NCI-H748 (cell line): Measurements from ENCODE around the gene EMX2.
"Not testable (repeated sequence)": the region's sequence is repeated elsewhere in the genome, so short reads cannot be mapped to it uniquely, and the experiment has no call there.

ENCODE experiments used
- DNase-seq: peaks from one replicate; lab custom pipeline; 2025; ENCODE audit not compliant: unreplicated experiment; lab: John Stamatoyannopoulos, UW

EMX2 gene

GRCh38 chr10:117555017-117555416, 12.5 kb downstream of the EMX2 start:
- DNase-seq: no peak

DNA sequence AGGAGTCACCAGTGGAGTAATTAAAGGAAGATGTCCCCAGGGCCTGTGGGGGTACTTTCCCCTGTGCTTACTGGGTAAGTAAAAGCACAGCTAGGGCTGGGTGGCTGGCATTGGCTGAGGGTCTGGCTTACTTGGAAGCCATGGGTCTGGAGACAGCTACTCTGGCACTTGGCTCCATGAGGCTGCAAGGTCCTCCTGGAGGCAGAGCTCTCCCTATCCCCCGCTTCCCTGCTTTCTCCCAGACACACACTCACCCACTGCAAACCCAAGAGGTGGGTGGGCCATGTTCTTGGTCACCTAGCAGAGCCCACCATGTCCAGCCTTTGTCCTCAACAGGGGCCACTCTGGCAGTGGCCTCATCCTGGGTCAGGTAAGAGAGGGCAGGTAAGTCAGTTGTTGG, 13.3 kb downstream of the EMX2 start:
- no peak for DNase-seq

DNA sequence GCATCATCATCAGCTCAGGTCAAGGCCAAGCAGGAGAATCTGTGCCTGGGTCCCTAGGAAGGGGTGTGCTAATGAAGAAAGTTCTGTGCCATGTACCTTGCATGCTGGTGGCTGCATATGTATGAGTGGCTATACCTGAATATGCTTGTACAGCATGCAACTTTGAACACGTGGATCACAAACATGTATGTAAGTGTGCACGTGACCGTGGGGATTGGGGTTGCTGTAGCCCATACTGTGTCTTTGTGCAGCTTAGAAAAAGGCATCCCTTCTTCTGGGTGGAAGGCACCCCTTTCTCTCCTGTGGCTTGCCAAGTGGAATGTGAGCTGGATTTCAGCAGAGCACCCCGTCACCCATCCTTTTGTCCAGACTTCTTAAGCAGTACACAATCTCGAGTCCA, 13.8 kb downstream of the EMX2 start:
- DNase-seq: no peak

GRCh38 chr10:117559712-117560111, 17.2 kb downstream of the EMX2 start:
- no peak for DNase-seq

DNA sequence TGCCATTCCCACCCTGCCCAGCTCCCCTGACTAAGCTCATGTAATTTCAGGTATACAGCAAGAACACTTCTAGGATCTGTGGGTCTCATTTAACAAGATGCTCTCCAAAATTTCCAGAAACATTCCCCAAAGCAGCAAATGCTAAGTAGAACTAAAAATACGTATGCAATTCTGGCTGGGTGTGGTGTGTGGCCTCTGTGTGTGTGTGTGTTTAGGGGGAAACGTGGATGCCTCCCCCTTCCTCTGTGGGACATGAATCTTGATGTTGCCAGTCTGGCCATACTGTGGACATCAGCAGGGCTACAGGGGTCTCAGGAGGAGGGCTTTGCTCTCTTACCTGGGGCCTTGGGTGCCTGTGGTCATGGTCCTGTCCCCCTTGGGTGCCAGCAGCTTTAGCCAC, 18.4 kb downstream of the EMX2 start:
- no peak for DNase-seq

DNA sequence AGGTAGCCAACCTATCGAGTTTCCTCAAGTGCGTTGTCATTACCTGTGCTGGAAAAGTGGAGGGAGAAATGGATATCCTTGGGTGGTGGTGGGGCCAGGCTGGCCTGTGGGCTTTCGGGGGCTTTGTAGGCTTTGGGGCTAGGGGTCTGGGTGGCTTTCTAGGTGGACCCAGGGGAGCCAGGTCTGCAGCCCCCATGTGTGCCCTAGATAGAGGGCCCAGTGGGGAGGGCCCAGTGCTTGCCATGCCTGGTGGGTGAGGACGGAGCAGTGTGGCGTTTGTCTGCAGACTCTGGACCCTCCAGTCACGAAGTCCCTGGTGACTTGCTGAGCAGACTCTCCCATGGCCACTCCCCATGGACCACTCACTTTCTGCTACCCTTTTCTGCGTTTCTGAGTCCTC, 19.7 kb downstream of the EMX2 start:
- DNase-seq: no peak

GRCh38 chr10:117562896-117563737, 20.6 kb downstream of the EMX2 start:
- no peak for DNase-seq

DNA sequence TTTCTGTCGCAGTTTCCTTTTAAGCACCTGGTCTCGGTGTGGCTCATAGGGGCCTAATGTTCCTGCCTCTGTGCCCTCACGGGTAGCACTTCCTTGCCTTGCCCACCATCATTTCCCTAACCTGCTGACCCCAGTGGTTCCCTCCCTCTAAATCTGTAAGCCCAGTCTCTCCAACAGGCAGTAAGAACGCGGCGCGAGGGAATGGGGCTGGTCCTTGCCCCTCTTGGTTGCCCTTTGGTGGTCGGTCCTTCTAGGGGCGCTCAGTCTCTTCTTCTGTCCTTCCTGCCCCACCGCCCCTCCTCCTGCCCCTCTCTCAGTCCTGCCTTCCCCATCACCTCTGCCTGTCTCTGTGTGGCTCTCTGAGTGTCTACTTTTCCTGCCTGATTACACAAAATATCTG, 21.2 kb downstream of the EMX2 start:
- no peak for DNase-seq

GRCh38 chr10:117565068-117565467, 22.5 kb downstream of the EMX2 start:
- DNase-seq: no peak

DNA sequence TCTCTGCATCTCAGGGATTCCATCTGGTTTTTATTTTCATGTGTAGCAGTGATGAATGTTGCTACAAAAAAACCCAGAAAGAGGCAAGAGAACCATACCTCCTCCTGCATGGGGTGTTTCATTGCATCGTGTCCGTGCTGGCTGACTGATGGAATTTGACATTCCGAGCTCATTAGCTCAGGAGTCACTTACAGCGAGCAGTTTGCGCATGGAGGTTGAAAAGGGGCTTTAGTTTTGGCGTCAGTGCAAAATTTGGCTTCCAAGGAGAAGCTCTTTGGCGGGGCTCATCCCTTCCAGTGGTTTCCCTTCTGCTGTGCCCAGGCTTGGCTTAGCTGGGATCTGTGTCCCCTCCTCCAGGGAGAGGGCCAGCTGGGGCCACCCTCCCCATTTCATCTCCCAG, 25.8 kb downstream of the EMX2 start:
- DNase-seq: no peak

- DNase-seq: peak; percentile 35
These were observed 27.3 kb downstream of the EMX2 start for GRCh38 chr10:117569610-117570390.

DNA sequence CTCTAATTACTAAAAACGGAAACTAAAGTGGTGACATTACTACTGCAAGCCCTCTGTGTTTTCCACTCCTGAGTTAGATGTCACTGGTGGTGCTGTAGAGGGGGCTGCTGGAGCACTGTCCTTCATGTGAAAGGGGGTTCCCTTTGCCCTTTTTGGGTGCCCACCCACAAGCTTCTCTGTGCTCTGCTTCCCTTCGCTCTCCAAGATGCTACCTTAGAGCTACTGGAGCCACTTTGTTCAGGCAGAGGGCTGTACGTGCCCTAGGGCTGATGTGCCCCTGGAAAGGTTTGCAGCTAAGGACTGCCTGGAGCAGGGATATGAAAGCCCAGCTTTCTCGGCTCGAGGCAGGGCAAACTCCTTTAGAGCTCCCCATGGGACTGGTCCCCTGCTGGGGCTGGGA, 28.3 kb downstream of the EMX2 start:
- no peak for DNase-seq

- DNase-seq: no peak
These were observed 32.1 kb downstream of the EMX2 start for GRCh38 chr10:117574498-117575146.

DNA sequence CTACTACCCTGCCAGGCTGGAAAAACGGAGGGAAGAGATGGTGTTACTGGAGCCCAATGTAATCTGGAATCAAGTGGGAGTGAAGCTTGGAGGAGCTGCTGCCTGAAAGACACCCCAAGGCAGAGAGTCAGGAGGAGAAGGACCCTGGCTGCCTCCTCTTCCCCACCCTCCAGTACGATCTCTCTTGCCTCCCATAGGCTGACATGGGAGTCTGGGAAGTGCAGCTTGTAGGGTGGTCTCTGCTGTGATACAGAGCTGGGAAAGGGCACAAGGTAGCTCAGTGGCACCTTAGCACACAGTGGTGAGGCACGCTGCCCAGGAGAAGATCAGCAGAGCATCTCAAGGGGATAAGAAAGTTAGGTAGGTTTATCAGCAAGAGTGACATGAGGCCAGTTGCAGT, 35.9 kb downstream of the EMX2 start:
- no peak for DNase-seq

- no peak for DNase-seq
These were observed 36.5 kb downstream of the EMX2 start for GRCh38 chr10:117578999-117579590.

- DNase-seq: no peak
These were observed 39.4 kb downstream of the EMX2 start for GRCh38 chr10:117581961-117582360.

DNA sequence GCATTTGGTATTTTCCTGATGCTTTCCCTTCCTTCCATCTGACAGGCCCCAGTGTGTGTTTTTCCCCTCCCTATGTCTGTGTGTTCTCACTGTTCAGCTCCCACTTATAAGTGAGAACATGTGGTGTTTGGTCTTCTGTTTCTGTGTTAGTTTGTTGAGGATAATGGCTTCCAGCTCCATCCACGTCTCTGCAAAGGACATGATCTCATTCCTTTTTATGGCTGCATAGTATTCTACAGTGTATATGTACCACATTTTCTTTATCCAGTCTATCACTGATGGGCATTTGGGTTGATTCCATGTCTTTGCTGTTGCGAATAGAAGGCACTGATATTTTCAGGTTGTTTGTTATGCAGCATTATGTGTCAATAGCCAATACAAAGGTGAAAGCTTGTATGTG, 42.3 kb downstream of the EMX2 start:
- not testable (repeated sequence) for DNase-seq

GRCh38 chr10:117587036-117587435, 44.5 kb downstream of the EMX2 start:
- DNase-seq: no peak

DNA sequence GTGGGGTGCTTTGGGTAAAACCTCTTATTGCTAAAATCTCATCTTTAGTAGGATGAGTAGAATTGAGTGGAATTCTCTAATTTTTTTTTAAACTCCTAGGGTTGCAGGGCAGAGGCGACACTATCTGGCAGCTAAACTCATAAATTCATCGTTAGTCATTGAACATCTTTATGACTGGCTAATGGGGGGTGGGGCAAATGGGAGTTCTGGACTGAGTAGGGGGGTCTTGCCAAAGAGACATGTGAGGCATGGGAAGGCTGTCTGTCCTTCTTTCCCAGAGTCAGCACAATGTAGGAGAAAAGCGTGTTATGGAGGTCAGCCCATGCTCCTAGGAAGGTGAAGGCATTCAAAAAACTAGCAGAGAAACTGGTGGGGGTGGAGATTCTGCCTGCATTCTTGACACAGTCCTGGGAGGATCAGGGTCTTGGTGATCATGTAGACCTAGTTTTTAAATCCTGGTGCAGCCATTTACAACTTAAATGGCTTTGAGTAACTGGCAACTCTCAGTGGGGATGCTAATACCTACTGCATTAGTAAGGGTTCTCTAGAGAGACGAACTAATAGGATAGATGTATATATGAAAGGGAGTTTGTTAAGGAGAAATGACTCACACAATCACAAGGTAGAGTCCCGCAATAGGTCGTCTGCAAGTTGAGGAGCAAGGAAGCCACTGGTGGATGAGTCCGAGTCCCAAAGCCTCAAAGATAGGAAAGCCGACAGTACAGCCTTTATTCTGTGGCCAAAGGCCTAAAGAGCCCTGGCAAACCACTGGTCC, 47.7 kb downstream of the EMX2 start:
- no peak for DNase-seq

DNA sequence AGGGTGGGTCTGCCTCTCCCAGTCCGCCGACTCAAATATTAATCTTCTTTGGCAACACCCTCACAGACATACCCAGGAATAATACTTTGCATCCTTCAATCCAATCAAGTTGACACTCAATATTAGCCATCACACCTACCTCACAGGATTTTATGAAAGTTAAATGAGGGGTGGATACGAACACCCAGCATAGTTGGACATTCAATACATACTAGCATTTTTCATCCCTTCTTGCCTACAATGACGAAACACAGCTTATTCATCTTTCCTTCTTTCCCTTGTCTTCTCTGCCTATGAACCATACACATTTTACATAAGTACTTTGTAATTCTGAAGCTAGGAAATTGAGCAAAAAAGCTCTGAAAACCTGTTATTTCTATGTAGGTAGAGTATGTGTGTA, 48.5 kb downstream of the EMX2 start:
- no peak for DNase-seq

- no peak for DNase-seq
These were observed 52.2 kb downstream of the EMX2 start for GRCh38 chr10:117594722-117595121.
